Measurements from ENCODE around the gene SMIM5.
A peak's percentile ranks its signal among the peaks of the same experiment; 100 is the strongest.

The SMIM5 gene

GRCh38 chr17:75596320-75597087 is 36.7 kb upstream of the SMIM5 start:
- no peaks in the 10 kb centered on the region for H3K27me3 ChIP-seq
- no peak overlapping the region for H3K27ac ChIP-seq
- peaks cover 0 to 16% (median 2%) of the 10 kb centered on the region in 10 experiments; a peak in 7 of 20 replicates for H3K4me1 ChIP-seq
- no peaks in the 10 kb centered on the region for H3K9me3 ChIP-seq (replicated peaks in 1 of 11)
- TF ChIP-seq Cebpa-rat (IDR thresholded peaks at IDR 0.05), result no peak
- no peak overlapping the region for H3K4me3 ChIP-seq
- no peak overlapping the region for H3K9ac ChIP-seq
- H3K36me3 ChIP-seq, result peaks cover 7 to 60% (median 29%) of the 10 kb centered on the region in 11 experiments
- no peak overlapping the region for H3K4me2 ChIP-seq
- H4K20me1 ChIP-seq, result peaks cover 0 to 69% (median 55%) of the 10 kb centered on the region in 11 experiments; a peak in 21 of 22 replicates

GRCh38 chr17:75601057-75601987 is 31.9 kb upstream of the SMIM5 start:
- Histone ChIP-seq H3K27me3 (no peaks in the 10 kb centered on the region), H3K4me1 (peaks cover 0 to 27% (median 5%) of the 10 kb centered on the region in 10 experiments; a peak in 9 of 20 replicates), H3K9me3 (replicated peaks in 1 of 11) (no peaks in the 10 kb centered on the region), H4K20me1 (peaks cover 0 to 49% (median 22%) of the 10 kb centered on the region in 11 experiments; a peak in 17 of 22 replicates), H3K36me3 (peaks cover 4 to 44% (median 15%) of the 10 kb centered on the region in 11 experiments; a peak in 16 of 22 replicates), H3K4me2 (no peak overlapping the region), H3K27ac (no peak overlapping the region), H3K9ac (no peak overlapping the region), H3K4me3 (no peak overlapping the region)
- no peak for TF ChIP-seq Cebpa-rat (IDR thresholded peaks at IDR 0.05)

GRCh38 chr17:75602644-75603043 is 30.6 kb upstream of the SMIM5 start:
- peaks cover 4 to 41% (median 17%) of the 10 kb centered on the region in 11 experiments; a peak in 15 of 22 replicates for H3K36me3 ChIP-seq
- no peak overlapping the region; a peak in 1 of 22 replicates for H3K4me2 ChIP-seq
- H3K27me3 ChIP-seq, result no peaks in the 10 kb centered on the region
- H3K9me3 ChIP-seq (replicated peaks in 1 of 11), result no peaks in the 10 kb centered on the region
- no peak for TF ChIP-seq Cebpa-rat (IDR thresholded peaks at IDR 0.05)
- H4K20me1 ChIP-seq, result peaks cover 0 to 37% (median 15%) of the 10 kb centered on the region in 11 experiments; a peak in 12 of 22 replicates
- peaks cover 0 to 33% (median 5%) of the 10 kb centered on the region in 10 experiments; a peak in 9 of 20 replicates for H3K4me1 ChIP-seq
- no peak overlapping the region; a peak in 1 of 22 replicates for H3K27ac ChIP-seq
- no peak overlapping the region for H3K4me3 ChIP-seq
- peak overlapping the region in 1 of 11 experiments; percentile 12; a peak in 1 of 22 replicates for H3K9ac ChIP-seq

- Histone ChIP-seq H3K9ac (peak overlapping the region in 2 of 11 experiments; percentile 12 to 26; a peak in 1 of 22 replicates), H4K20me1 (peaks cover 0 to 37% (median 10%) of the 10 kb centered on the region in 11 experiments; a peak in 12 of 22 replicates), H3K4me2 (peak overlapping the region in 1 of 11 experiments; percentile 10; a peak in 1 of 22 replicates), H3K27me3 (no peaks in the 10 kb centered on the region), H3K27ac (no peak overlapping the region; a peak in 2 of 22 replicates), H3K36me3 (peaks cover 4 to 46% (median 18%) of the 10 kb centered on the region in 11 experiments; a peak in 15 of 22 replicates), H3K4me1 (peaks cover 0 to 33% (median 5%) of the 10 kb centered on the region in 10 experiments; a peak in 9 of 20 replicates), H3K4me3 (no peak overlapping the region), H3K9me3 (replicated peaks in 1 of 11) (no peaks in the 10 kb centered on the region)
- TF ChIP-seq Cebpa-rat (IDR thresholded peaks at IDR 0.05), result no peak
Observed at GRCh38 chr17:75603123-75603522, 30.1 kb upstream of the SMIM5 start.

- no peak overlapping the region for H3K27ac ChIP-seq
- peaks cover 0 to 37% (median 10%) of the 10 kb centered on the region in 11 experiments; a peak in 11 of 22 replicates for H4K20me1 ChIP-seq
- H3K9ac ChIP-seq, result peak overlapping the region in 1 of 11 experiments; percentile 37; a peak in 3 of 22 replicates
- no peaks in the 10 kb centered on the region for H3K27me3 ChIP-seq
- H3K4me2 ChIP-seq, result peak overlapping the region in 3 of 11 experiments; percentile 27 to 53 (median 43); a peak in 5 of 22 replicates
- H3K4me3 ChIP-seq, result no peak overlapping the region
- H3K36me3 ChIP-seq, result peaks cover 4 to 57% (median 18%) of the 10 kb centered on the region in 11 experiments; a peak in 15 of 22 replicates
- H3K4me1 ChIP-seq, result peaks cover 0 to 33% (median 5%) of the 10 kb centered on the region in 10 experiments; a peak in 9 of 20 replicates
- TF ChIP-seq Cebpa-rat (IDR thresholded peaks at IDR 0.05), result no peak
- no peaks in the 10 kb centered on the region for H3K9me3 ChIP-seq (replicated peaks in 1 of 11)
Observed at GRCh38 chr17:75604034-75604695, 29.1 kb upstream of the SMIM5 start.

- Histone ChIP-seq H3K9me3 (replicated peaks in 1 of 11) (no peaks in the 10 kb centered on the region), H3K4me1 (peaks cover 0 to 40% (median 9%) of the 10 kb centered on the region in 10 experiments; a peak in 10 of 20 replicates), H3K4me2 (no peak overlapping the region), H3K4me3 (no peak overlapping the region), H4K20me1 (peaks cover 0 to 47% (median 10%) of the 10 kb centered on the region in 11 experiments; a peak in 11 of 22 replicates), H3K9ac (no peak overlapping the region), H3K27ac (no peak overlapping the region), H3K27me3 (no peaks in the 10 kb centered on the region), H3K36me3 (peaks cover 7 to 68% (median 27%) of the 10 kb centered on the region in 11 experiments; a peak in 19 of 22 replicates)
- TF ChIP-seq Cebpa-rat (IDR thresholded peaks at IDR 0.05), result no peak
Observed at GRCh38 chr17:75605790-75606189, 27.4 kb upstream of the SMIM5 start.

GRCh38 chr17:75607086-75607485 is 26.1 kb upstream of the SMIM5 start:
- H3K4me1 ChIP-seq, result peaks cover 0 to 33% (median 7%) of the 10 kb centered on the region in 10 experiments; a peak in 10 of 20 replicates
- no peak overlapping the region for H3K4me3 ChIP-seq
- H3K27ac ChIP-seq, result no peak overlapping the region
- no peaks in the 10 kb centered on the region for H3K9me3 ChIP-seq (replicated peaks in 1 of 11)
- H4K20me1 ChIP-seq, result peaks cover 0 to 43% (median 3%) of the 10 kb centered on the region in 11 experiments; a peak in 9 of 22 replicates
- TF ChIP-seq Cebpa-rat (IDR thresholded peaks at IDR 0.05), result no peak
- peaks cover 4 to 73% (median 32%) of the 10 kb centered on the region in 11 experiments; a peak in 20 of 22 replicates for H3K36me3 ChIP-seq
- H3K4me2 ChIP-seq, result no peak overlapping the region
- no peak overlapping the region for H3K9ac ChIP-seq
- H3K27me3 ChIP-seq, result no peaks in the 10 kb centered on the region

All from BLaER1 treated with 17β-estradiol and CSF1 and Interleukin-3, amounts not matched to agents 10 nM and 100 nM (cell line).